Panc1 (cell line): Measurements from ENCODE around the gene CARF. TPM values are rescaled to one million over a fixed set of nuclear protein-coding genes. Genes with fewer than 3 reads are reported as not detected.
A peak's percentile ranks its signal among the peaks of the same experiment; 100 is the strongest.

Experiments used
- ATAC-seq: fragments of 200-7000 bp; cut with Tn5 transposase; 2 replicates; pipeline ENCODE4 v1.9.1; 2020; ENCODE audit warnings: mild to moderate bottlenecking, moderate library complexity
- Bru-seq: library from RNA; stranded (reverse); fragments of 400-500 nt; gene quantifications from one replicate; lab custom pipeline; 2021; lab: Mats Ljungman, UMichigan
- BruChase-seq, 2 experiments: library from RNA; stranded (reverse); fragments of 400-500 nt; gene quantifications; one replicate each; lab custom pipeline; 2021; lab: Mats Ljungman, UMichigan
- BruUV-seq: library from RNA; stranded (reverse); fragments of 400-500 nt; replicated peaks from 2 replicates; lab custom pipeline; 2021; lab: Mats Ljungman, UMichigan
- CTCF ChIA-PET: fragments of 300-600 bp; sonication (Branson Sonifier 250); formaldehyde crosslinking; loops from one replicate; lab custom pipeline; 2022; ENCODE audit warnings: antibody characterized with exemption; lab: Charles Lee
- POLR2A ChIA-PET: fragments of 300-600 bp; sonication (Branson Sonifier 250); formaldehyde crosslinking; loops from one replicate; lab custom pipeline; 2022; ENCODE audit warnings: antibody characterized with exemption; lab: Charles Lee
- DNase-seq: peaks from one replicate; pipeline ENCODE4 v3.0.0-alpha.2; 2010; ENCODE audit warnings: low read depth, low spot score
- H3K27ac ChIP-seq: 2 replicates; pipeline ENCODE4 v1.5.1; 2011; ENCODE audit warnings: mild to moderate bottlenecking, low read length, inconsistent platforms
- H3K27me3 ChIP-seq: fragments of 200-500 bp; sonication (Bioruptor generic); 2 replicates; pipeline ENCODE4 v1.6.0; 2014; ENCODE audit warnings: low read length, inconsistent platforms; ENCODE audit not compliant: control insufficient read depth, insufficient read depth
- H3K36me3 ChIP-seq: fragments of 200-500 bp; sonication (Bioruptor generic); 2 replicates; pipeline ENCODE4 v1.5.1; 2014; ENCODE audit warnings: inconsistent platforms, mild to moderate bottlenecking, low read length, moderate library complexity; ENCODE audit not compliant: control insufficient read depth, insufficient read depth
- H3K4me1 ChIP-seq: 2 replicates; pipeline ENCODE4 v1.5.1; 2011; ENCODE audit warnings: inconsistent platforms, mild to moderate bottlenecking, low read length, moderate library complexity; ENCODE audit not compliant: control insufficient read depth, insufficient read depth
- H3K4me3 ChIP-seq, 2 experiments: 2 replicates each; pipeline ENCODE4 v1.5.1; 2011 to 2012; ENCODE audit warnings: low read depth in 2 of 2, low read length in 2 of 2, mild to moderate bottlenecking in 2 of 2, inconsistent platforms in 1 of 2, moderate library complexity in 1 of 2
- H3K9me3 ChIP-seq: fragments of 200-500 bp; sonication (Bioruptor generic); 2 replicates; pipeline ENCODE4 v1.5.1; 2014; ENCODE audit warnings: low read depth, mild to moderate bottlenecking, inconsistent platforms, low read length, moderate library complexity; ENCODE audit not compliant: control insufficient read depth, insufficient read depth
- CTCF ChIP-seq: fragments of 450-650 bp; IDR thresholded peaks from 2 replicates; pipeline ENCODE4 v1.5.1; 2017; ENCODE audit warnings: mild to moderate bottlenecking
- POLR2AphosphoS5 ChIP-seq: IDR thresholded peaks from 2 replicates; pipeline ENCODE4 v1.6.1; 2012; ENCODE audit warnings: mild to moderate bottlenecking, low read depth, low read length, moderate library complexity
- SIN3A ChIP-seq: IDR thresholded peaks from 2 replicates; pipeline ENCODE4 v1.6.1; 2012; ENCODE audit warnings: low read depth, mild to moderate bottlenecking, low read length, moderate library complexity, borderline replicate concordance; ENCODE audit not compliant: insufficient read depth
- TCF7L2 ChIP-seq: IDR thresholded peaks from 2 replicates; pipeline ENCODE4 v1.6.1; 2011; ENCODE audit warnings: mild to moderate bottlenecking, low read depth, low read length, inconsistent platforms
- in situ Hi-C: cut with HindIII; loops from 2 replicates; pipeline ENCODE4 v1.10.0; 2016; ENCODE audit warnings: low sequenced_read_pairs, low pct_unique_long_range_greater_than_20kb
- intact Hi-C: fragments of 100-400 bp; cut with micrococcal nuclease; formaldehyde crosslinking; loops from one replicate; pipeline ENCODE4 v1.10.0; 2022; ENCODE audit not compliant: unreplicated experiment
- long read RNA-seq: library from polyadenylated mRNA; unstranded; transcript quantifications from one replicate; pipeline ENCODE4 v2.0.0, GENCODE V29; 2021; ENCODE audit not compliant: unreplicated experiment
- polyA plus RNA-seq: library from polyadenylated mRNA; unstranded; fragments of >200 nt; gene quantifications from one replicate; pipeline ENCODE4 v1.2.1, GENCODE V29; 2012; ENCODE audit warnings: missing spikeins; ENCODE audit not compliant: insufficient read length
- total RNA-seq: library from RNA; stranded (reverse); gene quantifications from one replicate; pipeline ENCODE4 v1.2.1, GENCODE V29; 2021; ENCODE audit not compliant: unreplicated experiment
- TF ChIP-seq, protein P1 (sequence below), 2 experiments: IDR thresholded peaks; 2 replicates each; pipeline ENCODE4 v1.6.1; 2011 to 2012; ENCODE audit warnings: low read depth in 2 of 2, control low read depth in 1 of 2, low read length in 1 of 2, mild to moderate bottlenecking in 1 of 2, moderate library complexity in 1 of 2; ENCODE audit not compliant: insufficient read depth in 1 of 2

Gene CARF, protein sequence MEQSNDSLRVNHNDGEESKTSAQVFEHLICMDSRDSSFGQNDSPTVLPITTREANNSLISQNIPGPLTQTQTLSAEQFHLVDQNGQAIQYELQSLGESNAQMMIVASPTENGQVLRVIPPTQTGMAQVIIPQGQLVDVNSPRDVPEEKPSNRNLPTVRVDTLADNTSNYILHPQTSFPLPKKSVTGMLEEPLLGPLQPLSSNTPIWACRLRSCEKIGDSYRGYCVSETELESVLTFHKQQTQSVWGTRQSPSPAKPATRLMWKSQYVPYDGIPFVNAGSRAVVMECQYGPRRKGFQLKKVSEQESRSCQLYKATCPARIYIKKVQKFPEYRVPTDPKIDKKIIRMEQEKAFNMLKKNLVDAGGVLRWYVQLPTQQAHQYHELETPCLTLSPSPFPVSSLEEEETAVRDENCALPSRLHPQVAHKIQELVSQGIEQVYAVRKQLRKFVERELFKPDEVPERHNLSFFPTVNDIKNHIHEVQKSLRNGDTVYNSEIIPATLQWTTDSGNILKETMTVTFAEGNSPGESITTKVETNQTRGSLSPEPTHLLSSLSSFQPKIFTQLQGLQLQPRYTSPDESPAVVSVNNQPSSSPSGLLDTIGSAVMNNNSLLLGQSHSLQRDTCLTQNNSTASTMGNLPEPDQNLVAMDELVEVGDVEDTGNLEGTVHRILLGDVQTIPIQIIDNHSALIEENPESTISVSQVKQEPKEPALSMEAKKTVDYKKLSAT
- total RNA-seq (8.0 TPM), Bru-seq, nascent RNA (percentile 64 among the genes with signal in this experiment), BruChase-seq, experiment 1, labeled RNA remaining after a 2-hour chase (percentile 65 among the genes with signal in this experiment), BruChase-seq, experiment 2, labeled RNA remaining after a 6-hour chase (percentile 57 among the genes with signal in this experiment)
- 2.7 TPM for polyA plus RNA-seq
- long read RNA-seq, full-length matches to known transcripts: 2 of 10 reads
- long read RNA-seq, partial matches to known transcripts: 1 of 10 reads
- long read RNA-seq, other reads (novel, unspliced or antisense): 7 of 10 reads

GRCh38 chr2:202911512-202912341, at the start of gene CARF, which contains the start of gene WDR12:
Gene CARF (plus strand): TSS chr2:202912275. CDS start chr2:202941903, 29,628 bp downstream.
Gene WDR12 (minus strand): TSS chr2:202911673. CDS start chr2:202911476, 197 bp downstream.
- intact Hi-C loops: no loop called here
- peaks cover 12% of the 10 kb centered on the region; the same call in 1 of the 2 replicates for H3K36me3 ChIP-seq
- H3K4me3 ChIP-seq: peak within 1 kb of the TSS; percentile 99 to 100
- H3K9me3 ChIP-seq: no peaks in the 10 kb centered on the region
- peak; percentile 92 for DNase-seq
- peak; percentile 96 for ATAC-seq
- in situ Hi-C loops: no loop called here
- no peaks in the 10 kb centered on the region for H3K27me3 ChIP-seq
- TF ChIP-seq TCF7L2 (peak; percentile 61; the same call in 1 of the 2 replicates), POLR2AphosphoS5 (0 out of 2 replicates have a peak, but pooled peaks have one; percentile 25), CTCF (no peak), SIN3A (peak; percentile 74; the same call in 1 of the 2 replicates)
- TF ChIP-seq, protein P1, sequence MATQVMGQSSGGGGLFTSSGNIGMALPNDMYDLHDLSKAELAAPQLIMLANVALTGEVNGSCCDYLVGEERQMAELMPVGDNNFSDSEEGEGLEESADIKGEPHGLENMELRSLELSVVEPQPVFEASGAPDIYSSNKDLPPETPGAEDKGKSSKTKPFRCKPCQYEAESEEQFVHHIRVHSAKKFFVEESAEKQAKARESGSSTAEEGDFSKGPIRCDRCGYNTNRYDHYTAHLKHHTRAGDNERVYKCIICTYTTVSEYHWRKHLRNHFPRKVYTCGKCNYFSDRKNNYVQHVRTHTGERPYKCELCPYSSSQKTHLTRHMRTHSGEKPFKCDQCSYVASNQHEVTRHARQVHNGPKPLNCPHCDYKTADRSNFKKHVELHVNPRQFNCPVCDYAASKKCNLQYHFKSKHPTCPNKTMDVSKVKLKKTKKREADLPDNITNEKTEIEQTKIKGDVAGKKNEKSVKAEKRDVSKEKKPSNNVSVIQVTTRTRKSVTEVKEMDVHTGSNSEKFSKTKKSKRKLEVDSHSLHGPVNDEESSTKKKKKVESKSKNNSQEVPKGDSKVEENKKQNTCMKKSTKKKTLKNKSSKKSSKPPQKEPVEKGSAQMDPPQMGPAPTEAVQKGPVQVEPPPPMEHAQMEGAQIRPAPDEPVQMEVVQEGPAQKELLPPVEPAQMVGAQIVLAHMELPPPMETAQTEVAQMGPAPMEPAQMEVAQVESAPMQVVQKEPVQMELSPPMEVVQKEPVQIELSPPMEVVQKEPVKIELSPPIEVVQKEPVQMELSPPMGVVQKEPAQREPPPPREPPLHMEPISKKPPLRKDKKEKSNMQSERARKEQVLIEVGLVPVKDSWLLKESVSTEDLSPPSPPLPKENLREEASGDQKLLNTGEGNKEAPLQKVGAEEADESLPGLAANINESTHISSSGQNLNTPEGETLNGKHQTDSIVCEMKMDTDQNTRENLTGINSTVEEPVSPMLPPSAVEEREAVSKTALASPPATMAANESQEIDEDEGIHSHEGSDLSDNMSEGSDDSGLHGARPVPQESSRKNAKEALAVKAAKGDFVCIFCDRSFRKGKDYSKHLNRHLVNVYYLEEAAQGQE (IDR thresholded peaks at IDR 0.05; ENCODE audit: insufficient read depth in 1 of 2, low read depth in 2 of 2, low read length in 1 of 2): no peak
- ChIA-PET POLR2A (interaction anchor here (0.5 kb wide), 1 partner anchor 318 kb away, joined by 3 read pairs; no protein-coding TSS in a partner anchor), CTCF (no interaction called here)
- H3K4me1 ChIP-seq: no peaks in the 10 kb centered on the region
- peak within 1 kb of the TSS; percentile 99 for H3K27ac ChIP-seq
- TSS peak; percentile 74 for BruUV-seq
